ENCODE data around the gene FYN. TPM values are rescaled to one million over a fixed set of nuclear protein-coding genes. Genes with fewer than 3 reads are reported as not detected.

Gene FYN
- polyA plus RNA-seq, 2 of the 4 experiments (the other 2 are of a cell fraction): 3.5 to 3.7 TPM

DNA sequence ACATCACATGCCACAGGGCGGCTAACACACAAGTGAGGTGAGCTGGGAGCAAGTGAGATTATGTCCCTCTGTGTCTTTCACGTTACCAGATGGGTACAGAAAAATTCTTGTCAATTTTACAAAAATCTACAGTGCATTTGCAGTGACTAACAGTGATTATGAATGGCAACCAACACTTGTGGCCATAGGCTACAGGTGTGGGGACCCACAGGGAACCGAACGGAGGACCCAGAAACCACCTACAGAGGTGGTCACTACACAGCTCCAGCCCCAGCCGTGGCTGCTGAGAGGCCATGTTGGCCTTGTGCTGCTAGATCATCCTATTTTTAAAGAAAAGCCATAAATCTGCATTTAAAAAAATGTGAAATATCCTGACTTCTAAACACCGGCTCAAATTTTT lies 50.2 kb downstream of the FYN start:
- H3K4me3 ChIP-seq: no peak overlapping the region
- ChIA-PET POLR2A (no interaction called here), CTCF (no interaction called here)
- 53% methylated on average over 6 of the region's 6 CpGs for WGBS (ENCODE audit: missing lambda C conversion rate)
- no peaks in the 10 kb centered on the region for H3K9me3 ChIP-seq
- TF ChIP-seq POLR2AphosphoS2 (conservative IDR thresholded peaks at IDR 0.05; ENCODE audit: low read length) (no peak), KDM5A (IDR thresholded peaks at IDR 0.05) (no peak), KDM1A (IDR thresholded peaks at IDR 0.05; ENCODE audit: low read depth) (no peak), EHMT2 (IDR thresholded peaks at IDR 0.05; ENCODE audit: low read depth) (no peak)
- TF ChIP-seq, protein P1, sequence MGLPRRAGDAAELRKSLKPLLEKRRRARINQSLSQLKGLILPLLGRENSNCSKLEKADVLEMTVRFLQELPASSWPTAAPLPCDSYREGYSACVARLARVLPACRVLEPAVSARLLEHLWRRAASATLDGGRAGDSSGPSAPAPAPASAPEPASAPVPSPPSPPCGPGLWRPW (IDR thresholded peaks at IDR 0.05): no peak
- TF ChIP-seq, protein P2, sequence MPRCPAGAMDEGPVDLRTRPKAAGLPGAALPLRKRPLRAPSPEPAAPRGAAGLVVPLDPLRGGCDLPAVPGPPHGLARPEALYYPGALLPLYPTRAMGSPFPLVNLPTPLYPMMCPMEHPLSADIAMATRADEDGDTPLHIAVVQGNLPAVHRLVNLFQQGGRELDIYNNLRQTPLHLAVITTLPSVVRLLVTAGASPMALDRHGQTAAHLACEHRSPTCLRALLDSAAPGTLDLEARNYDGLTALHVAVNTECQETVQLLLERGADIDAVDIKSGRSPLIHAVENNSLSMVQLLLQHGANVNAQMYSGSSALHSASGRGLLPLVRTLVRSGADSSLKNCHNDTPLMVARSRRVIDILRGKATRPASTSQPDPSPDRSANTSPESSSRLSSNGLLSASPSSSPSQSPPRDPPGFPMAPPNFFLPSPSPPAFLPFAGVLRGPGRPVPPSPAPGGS (IDR thresholded peaks at IDR 0.05): no peak
- no peak for ATAC-seq
- no peak overlapping the region for H3K27ac ChIP-seq
- no peak for FAIRE-seq
- no peak for DNase-seq (ENCODE audit: low read depth in 1 of 2, low spot score in 1 of 2)
- H3K4me2 ChIP-seq: no peak overlapping the region
- no peaks in the 10 kb centered on the region; the same call in 2 of the 3 replicates for H3K4me1 ChIP-seq

DNA sequence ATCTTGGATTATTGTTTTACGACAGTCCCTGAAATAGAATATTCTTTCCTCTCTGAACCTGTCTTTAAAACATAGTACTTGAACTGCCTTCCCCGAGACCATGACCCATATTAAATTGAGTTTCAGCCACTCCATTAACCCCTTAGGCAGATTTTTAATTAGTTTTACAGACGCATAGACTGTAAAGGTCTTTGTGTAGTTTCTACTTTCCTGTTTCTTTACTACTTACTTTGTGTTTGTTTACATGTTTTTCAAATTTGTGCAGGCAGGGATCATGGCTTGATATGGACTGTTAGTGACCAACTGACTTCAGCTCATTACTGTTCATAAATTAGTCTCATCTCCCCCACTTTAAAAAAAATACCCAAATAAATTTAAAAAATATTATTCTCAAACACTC lies 53.8 kb downstream of the FYN start:
- TF ChIP-seq MAFK (IDR thresholded peaks at IDR 0.05; ENCODE audit: partially characterized antibody) (no peak), PHF8 (IDR thresholded peaks at IDR 0.05; ENCODE audit: borderline replicate concordance, low read depth) (no peak), EHMT2 (IDR thresholded peaks at IDR 0.05; ENCODE audit: low read depth) (no peak), HEYL (CRISPR knock-in tag; IDR thresholded peaks at IDR 0.05) (no peak), SREBF2 (IDR thresholded peaks at IDR 0.05) (no peak), RAD21 (conservative IDR thresholded peaks at IDR 0.05 in 1 of 2, IDR thresholded peaks at IDR 0.05 in 1 of 2) (no peak), POLR2A (IDR thresholded peaks at IDR 0.05; ENCODE audit: low read length) (no peak), ZFP36 (IDR thresholded peaks at IDR 0.05; ENCODE audit: borderline replicate concordance, partially characterized antibody) (no peak), RNF2 (IDR thresholded peaks at IDR 0.05; ENCODE audit: borderline replicate concordance, low read depth) (no peak), NPAS2 (CRISPR knock-in tag; IDR thresholded peaks at IDR 0.05; ENCODE audit: borderline replicate concordance) (no peak), FOSB (CRISPR knock-in tag; IDR thresholded peaks at IDR 0.05) (no peak)
- TF ChIP-seq, protein P1 (IDR thresholded peaks at IDR 0.05): no peak
- TF ChIP-seq, protein P3, sequence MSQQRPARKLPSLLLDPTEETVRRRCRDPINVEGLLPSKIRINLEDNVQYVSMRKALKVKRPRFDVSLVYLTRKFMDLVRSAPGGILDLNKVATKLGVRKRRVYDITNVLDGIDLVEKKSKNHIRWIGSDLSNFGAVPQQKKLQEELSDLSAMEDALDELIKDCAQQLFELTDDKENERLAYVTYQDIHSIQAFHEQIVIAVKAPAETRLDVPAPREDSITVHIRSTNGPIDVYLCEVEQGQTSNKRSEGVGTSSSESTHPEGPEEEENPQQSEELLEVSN (IDR thresholded peaks at IDR 0.05; ENCODE audit: borderline replicate concordance, low read depth): no peak
- TF ChIP-seq, protein P4, sequence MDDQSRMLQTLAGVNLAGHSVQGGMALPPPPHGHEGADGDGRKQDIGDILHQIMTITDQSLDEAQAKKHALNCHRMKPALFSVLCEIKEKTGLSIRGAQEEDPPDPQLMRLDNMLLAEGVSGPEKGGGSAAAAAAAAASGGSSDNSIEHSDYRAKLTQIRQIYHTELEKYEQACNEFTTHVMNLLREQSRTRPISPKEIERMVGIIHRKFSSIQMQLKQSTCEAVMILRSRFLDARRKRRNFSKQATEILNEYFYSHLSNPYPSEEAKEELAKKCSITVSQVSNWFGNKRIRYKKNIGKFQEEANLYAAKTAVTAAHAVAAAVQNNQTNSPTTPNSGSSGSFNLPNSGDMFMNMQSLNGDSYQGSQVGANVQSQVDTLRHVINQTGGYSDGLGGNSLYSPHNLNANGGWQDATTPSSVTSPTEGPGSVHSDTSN (IDR thresholded peaks at IDR 0.05): no peak
- no peak overlapping the region for H3K4me2 ChIP-seq
- DNase-seq (ENCODE audit: low read depth in 1 of 2, low spot score in 1 of 2) (no peak), FAIRE-seq (no peak), ATAC-seq (no peak)
- no peak overlapping the region for H3K27ac ChIP-seq
- 64% methylated on average over 3 of the region's 3 CpGs for WGBS (ENCODE audit: missing lambda C conversion rate)
- ChIA-PET CTCF (interaction anchor here (1.3 kb wide), 1 partner anchor 8 kb away, joined by 4 read pairs; no protein-coding TSS in a partner anchor), POLR2A (no interaction called here)
- no peak overlapping the region for H3K4me3 ChIP-seq
- H3K4me1 ChIP-seq: no peaks in the 10 kb centered on the region; the same call in 2 of the 3 replicates
- no peaks in the 10 kb centered on the region for H3K9me3 ChIP-seq

DNA sequence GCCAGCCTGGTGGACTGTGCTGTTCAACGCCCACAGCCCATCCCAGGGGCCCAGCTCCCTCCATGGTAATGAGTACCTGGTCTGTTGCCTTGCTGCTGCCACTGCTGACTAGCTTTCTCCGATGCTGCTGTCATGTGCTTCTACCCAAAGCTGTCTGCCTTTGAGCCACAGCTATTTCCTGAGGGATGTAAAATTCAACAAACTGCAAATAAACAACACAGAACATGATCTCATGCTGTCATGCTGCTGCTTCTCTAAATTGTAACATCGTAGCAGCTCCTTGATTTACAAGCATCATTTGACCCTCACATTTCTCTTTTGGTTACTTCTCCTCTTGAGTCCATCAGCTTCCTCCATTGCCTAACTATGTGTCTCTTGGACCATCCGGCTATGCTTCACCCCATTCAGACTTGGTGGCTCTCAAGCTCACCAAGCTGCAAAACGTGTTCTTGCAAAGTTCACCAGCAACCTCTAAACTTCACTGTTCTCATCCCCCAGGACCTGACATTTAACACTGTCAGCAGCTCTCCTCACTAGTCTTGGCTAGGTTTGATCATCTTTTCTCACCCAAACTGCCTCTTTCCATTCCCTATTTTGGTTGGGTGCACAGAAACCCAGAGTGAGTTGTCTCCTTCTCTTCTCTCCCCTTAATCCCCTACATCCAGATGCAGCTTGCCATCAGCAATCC lies 54.6 kb downstream of the FYN start:
- WGBS (ENCODE audit: missing lambda C conversion rate): 32% methylated on average over 4 of the region's 5 CpGs
- no peak for FAIRE-seq
- CTCF ChIA-PET: interaction anchor here (1.3 kb wide), 1 partner anchor 9 kb away, joined by 4 read pairs; no protein-coding TSS in a partner anchor
- Histone ChIP-seq H3K27ac (no peak overlapping the region), H3K9me3 (no peaks in the 10 kb centered on the region), H3K4me3 (no peak overlapping the region), H3K4me2 (no peak overlapping the region), H3K4me1 (no peaks in the 10 kb centered on the region; the same call in 2 of the 3 replicates)
- POLR2A ChIA-PET: no interaction called here
- ATAC-seq: no peak
- DNase-seq (ENCODE audit: low read depth in 1 of 2, low spot score in 1 of 2): no peak
- TF ChIP-seq KDM5A (IDR thresholded peaks at IDR 0.05) (no peak), CHD2 (IDR thresholded peaks at IDR 0.05; ENCODE audit: low read length, partially characterized antibody) (no peak), RFX5 (IDR thresholded peaks at IDR 0.05) (no peak), RARB (CRISPR knock-in tag; IDR thresholded peaks at IDR 0.05) (no peak), NFE2L2 (conservative IDR thresholded peaks at IDR 0.05; ENCODE audit: low read length) (no peak), ZC3H11A (IDR thresholded peaks at IDR 0.05) (no peak)
